HG02798 (cell line): ENCODE data around the gene AK4.
A peak's percentile ranks its signal among the peaks of the same experiment; 100 is the strongest.
"Not testable (repeated sequence)": the region's sequence is repeated elsewhere in the genome, so short reads cannot be mapped to it uniquely, and the experiment has no call there.

Source experiments
- ATAC-seq: cut with Tn5 transposase; IDR thresholded peaks from one replicate; pipeline ENCODE4 v1.9.1; 2021; ENCODE audit warnings: mild to moderate bottlenecking; ENCODE audit not compliant: unreplicated experiment, poor library complexity

Gene AK4

GRCh38 chr1:65148178-65148547, at the start of gene AK4:
Gene AK4, plus strand, starts transcription at chr1:65148203. Its CDS starts 205 bp downstream, at chr1:65148408.
- peak; percentile 11 for ATAC-seq

GRCh38 chr1:65103807-65104206, 44.2 kb upstream of the AK4 start:
- no peak for ATAC-seq

GRCh38 chr1:65104854-65105534, 43.0 kb upstream of the AK4 start:
- no peak for ATAC-seq

GRCh38 chr1:65105596-65105995, 42.4 kb upstream of the AK4 start:
- no peak for ATAC-seq

DNA sequence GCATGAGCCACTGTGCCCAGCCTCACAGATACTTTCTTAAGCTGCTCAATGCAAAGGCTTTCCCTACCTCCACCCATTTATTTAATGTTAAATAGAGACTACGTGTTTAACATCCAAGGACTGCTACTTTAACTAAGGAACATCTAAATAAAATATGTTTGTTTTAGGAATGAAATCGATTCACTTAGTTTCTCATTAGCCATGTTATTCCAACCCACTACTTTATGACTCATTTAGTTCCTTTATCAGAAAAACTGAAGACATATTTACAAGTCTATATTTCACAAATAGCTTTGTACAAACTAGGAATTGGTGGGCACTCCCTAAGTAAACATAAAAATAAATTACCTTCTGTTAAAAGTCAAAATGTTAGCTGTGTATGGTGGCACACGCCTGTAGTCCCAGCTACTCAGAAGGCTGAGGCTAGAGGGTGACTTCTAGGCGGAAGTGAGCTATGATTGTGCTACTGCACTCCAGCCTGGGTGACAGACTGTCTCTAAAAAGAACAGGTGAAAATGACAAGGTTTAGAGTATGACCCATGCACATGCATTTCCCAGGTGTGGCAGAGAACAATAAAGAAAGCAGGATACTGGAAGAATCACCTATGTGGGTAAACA, 39.9 kb upstream of the AK4 start:
- no peak for ATAC-seq

GRCh38 chr1:65109487-65109886, 38.5 kb upstream of the AK4 start:
- ATAC-seq = no peak

DNA sequence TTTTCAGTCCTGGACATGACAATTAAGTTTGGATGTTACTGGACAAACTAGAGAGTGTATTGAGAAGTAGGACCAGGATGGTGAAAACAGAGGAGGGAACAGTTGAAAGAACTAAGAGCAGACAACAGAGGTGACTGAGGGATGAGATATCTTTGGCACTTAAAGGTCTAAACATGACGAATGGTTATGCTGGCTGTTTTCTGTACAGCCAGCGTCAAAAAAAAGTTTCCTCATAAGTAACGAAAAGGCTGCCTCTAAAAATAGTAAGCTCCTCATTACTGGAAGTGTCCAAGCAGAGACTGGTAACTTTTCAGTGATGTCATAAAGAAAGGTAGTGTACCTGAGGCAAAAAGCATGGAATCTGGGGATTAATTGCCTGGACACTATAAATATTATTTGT, 35.2 kb upstream of the AK4 start:
- ATAC-seq = no peak

- ATAC-seq = no peak
These were observed 34.7 kb upstream of the AK4 start for GRCh38 chr1:65113298-65113697.

GRCh38 chr1:65114322-65114721, 33.7 kb upstream of the AK4 start:
- ATAC-seq = no peak

DNA sequence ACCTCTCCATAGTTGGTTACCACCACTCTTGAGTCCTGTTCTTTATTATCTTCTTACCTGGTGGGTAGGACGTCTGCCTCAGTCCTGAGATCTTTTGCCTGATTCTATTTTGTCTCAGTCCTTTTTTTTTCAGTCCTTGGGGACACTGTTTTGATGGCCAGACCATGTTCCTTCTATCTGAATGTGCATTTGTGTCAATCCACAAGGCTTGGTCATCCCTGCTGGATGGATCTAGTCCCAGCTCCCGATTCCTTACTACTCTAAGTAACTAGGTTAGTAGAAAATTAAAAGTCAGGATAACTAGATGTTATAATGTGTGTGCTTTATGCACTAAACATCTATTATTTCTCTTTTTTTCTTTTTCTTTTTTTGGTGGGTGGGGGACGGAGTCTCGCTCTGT, 28.1 kb upstream of the AK4 start:
- no peak for ATAC-seq

- ATAC-seq = not testable (repeated sequence)
These were observed 18.9 kb upstream of the AK4 start for GRCh38 chr1:65129104-65129503.

DNA sequence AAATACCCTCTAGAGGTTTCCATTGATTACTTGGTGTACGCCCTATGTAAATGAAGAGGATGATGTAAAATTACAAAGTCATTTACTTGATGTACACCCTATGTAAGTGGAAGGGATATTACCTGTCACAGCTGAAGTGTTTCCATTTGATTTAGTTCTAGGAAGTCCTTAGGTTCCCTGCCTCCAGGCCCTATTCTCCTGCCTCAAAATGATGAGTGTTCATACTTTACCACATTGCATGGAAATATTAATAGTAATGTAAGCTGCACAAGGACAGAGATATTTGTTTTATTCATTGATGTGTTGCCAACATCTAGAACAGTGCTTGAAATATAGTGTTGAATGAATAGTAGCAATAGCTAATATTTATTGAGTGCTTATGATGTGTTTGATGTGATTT, 9.5 kb upstream of the AK4 start:
- ATAC-seq = no peak

DNA sequence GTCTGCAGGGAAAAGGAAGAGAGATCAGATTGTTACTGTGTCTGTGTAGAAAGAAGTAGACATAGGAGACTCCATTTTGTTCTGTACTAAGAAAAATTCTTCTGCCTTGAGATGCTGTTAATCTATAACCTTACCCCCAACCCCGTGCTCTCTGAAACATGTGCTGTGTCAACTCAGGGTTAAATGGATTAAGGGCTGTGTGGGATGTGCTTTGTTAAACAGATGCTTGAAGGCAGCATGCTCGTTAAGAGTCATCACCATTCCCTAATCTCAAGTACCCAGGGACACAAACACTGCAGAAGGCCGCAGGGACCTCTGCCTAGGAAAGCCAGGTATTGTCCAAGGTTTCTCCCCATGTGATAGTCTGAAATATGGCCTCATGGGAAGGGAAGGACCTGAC, 8.2 kb upstream of the AK4 start:
- ATAC-seq = not testable (repeated sequence)

DNA sequence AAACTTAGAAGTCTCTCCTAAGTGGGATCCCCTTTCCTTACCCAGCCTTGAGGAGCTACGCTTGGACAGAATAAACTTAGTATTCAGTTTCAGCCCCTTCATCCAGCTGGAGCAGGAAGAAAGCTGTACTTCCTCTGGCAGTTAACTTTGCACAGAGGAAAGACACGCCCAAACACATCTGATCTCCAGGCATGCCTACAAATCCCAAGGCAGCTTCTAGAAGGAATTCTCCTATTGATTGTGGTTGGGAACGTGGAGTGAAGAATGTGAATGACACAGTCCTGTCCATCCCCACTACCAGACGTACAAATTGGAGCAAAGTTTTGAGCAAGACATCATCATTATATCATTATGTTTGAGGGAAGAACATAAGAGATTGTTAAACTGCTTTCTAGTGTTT, 6.6 kb upstream of the AK4 start:
- ATAC-seq = no peak

DNA sequence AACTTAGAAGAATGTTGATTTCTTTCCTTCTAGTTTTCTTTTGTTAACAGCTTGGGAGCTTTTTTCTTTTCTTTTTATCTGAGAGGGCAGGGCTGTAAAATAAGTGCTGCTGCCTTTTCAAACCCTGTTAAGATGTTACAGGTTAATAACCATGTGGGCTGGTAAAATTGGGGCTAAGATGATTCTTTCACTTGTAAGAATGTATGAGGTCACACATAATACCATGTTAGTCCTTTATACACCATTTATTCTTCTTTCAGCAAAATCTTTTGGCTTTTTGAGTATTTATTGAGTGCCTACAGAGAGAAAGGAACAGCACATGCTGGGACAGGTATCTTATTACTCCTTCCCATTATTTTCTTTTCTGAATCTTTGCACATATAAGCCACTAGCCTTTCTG, 6.1 kb upstream of the AK4 start:
- no peak for ATAC-seq

DNA sequence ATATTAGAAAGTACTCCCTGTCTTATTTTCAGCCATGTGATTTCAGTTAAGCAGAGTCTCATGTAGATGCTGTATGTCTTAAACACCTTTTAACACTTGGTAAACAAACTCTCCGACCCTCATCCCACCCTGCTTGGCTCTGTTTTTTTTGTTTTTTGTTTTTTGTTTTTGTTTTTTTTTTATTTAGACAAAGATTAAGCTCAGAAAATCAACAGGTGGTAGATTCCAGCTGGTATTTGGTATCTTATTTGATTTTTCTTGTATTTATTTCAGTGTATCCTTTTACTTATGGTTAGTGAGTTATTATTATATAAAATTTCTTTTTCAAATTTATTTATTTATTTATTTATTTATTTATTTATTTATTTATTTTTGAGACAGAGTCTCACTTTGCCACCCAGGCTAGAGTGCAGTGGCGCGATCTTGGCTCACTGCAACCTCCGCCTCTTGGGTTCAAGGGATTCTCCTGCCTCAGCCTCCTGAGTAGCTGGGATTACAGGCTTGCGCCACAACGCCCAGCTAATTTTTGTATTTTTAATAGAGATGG, 4.8 kb upstream of the AK4 start:
- ATAC-seq = not testable (repeated sequence)

DNA sequence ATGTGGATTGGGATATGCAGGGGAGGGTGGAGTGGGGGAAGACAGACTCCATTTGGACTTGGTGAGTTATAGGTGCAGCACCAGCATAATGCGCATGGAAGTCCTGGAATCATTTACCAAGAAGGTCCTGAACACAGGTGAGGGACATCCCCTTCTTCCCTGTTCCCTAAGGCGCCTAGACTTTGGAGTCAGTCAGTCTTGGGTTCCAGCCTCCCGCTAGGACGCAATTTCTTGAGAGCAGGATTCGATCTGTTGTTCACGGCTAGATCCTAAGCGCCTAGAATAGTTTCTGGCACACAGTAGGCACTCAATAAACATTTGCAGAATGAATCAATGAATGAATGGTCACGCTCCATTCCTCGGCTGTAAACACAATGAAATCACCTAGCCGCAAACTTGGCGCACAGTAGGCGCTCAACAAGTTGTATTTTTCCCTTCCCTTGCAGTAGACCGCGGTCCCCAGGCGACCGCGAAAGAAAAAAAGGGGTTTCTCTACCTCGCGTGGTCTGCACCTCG, 1.0 kb upstream of the AK4 start:
- no peak for ATAC-seq

GRCh38 chr1:65147424-65148177, 402 bp upstream of the AK4 start:
- peak; percentile 59 for ATAC-seq

DNA sequence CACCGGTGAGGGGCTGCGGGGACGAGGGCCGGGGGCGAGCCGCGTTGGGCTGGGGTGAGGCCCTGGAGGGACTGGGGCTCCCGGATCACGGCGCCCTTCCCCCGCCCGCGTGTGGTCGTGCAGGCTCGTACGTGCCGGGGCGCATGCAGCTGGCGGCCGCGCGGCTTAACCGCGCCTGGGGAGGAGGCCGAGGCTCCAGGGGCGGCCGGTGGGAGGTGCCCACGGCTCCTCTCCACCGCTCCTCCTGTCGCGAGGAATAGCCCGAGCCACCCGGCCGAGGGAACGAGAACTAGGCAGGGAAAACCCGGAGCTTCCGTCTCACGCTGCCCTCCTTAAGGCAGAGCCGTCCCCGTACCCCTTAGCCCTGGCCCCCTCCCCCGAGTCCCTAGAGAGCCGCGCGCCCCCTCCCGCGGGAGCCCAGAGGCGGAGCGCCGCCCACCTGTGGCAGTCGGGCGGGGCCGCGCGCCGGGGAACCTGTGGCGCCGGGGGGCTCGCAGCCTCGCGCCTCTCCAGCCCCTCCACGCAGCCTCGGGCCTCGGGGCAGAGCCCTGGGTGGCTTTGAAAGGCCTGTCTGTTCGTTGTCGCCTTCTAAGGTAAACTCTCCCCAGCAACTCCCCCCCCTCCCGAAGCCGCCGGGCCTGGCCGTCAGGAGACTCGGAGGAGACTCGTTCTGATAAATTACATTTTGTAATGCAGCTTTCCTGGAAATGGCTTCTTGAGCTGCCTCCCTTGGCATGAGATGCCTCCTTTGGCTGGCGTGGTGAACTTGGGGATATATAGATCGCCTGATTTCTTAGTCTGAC, 746 bp downstream of the AK4 start:
- ATAC-seq = peak; percentile 70

- ATAC-seq = no peak
These were observed 1.5 kb downstream of the AK4 start for GRCh38 chr1:65149351-65150107.
